Measurements from ENCODE around the gene PCDHB8. TPM values are rescaled to one million over a fixed set of nuclear protein-coding genes. Genes with fewer than 3 reads are reported as not detected.
"Not testable (repeated sequence)": the region's sequence is repeated elsewhere in the genome, so short reads cannot be mapped to it uniquely, and the experiment has no call there.

Gene PCDHB8
- total and polyA plus RNA-seq, 8 donors, result 0.58 to 1.7 TPM; not detected in 6

DNA sequence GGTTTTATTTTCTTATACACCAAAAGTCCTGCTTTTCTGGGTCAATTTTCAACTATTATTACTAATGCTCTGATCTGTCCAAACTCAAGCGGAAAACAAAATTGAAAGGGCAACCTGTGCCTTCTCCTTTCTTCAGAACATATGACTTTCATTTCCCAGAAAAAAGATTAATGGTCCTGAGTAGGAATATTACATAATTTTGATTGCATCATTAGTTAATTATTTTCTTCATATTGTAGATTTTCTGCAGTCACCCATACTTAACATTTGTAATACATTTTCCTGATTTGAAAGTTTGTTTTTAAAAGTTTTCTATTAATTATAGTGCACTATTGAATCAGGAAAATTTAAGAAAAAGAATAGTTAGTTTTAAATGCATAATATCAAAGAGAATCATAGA lies 1.7 kb upstream of the PCDHB8 start:
- TF ChIP-seq EP300 (IDR thresholded peaks at IDR 0.05) (no peak), POLR2A (IDR thresholded peaks at IDR 0.05) (no peak), POLR2AphosphoS5 (IDR thresholded peaks at IDR 0.05) (no peak), CTCF (IDR thresholded peaks at IDR 0.05) (no peak)
- no peak overlapping the region for H3K4me3 ChIP-seq
- H3K4me1 ChIP-seq, result no peaks in the 10 kb centered on the region
- H3K9me3 ChIP-seq, result peaks cover 11 to 81% (median 77%) of the 10 kb centered on the region in 4 donors
- WGBS, 5 donors, result 64 to 67% (median 65%) methylated on average over 1 of the region's 1 CpG
- intact Hi-C loops (cut with DNase I; ENCODE audit: low total_unique reads), result no loop called here
- H3K27ac ChIP-seq, result no peak overlapping the region
- peaks cover 0 to 62% (median 25%) of the 10 kb centered on the region in 3 donors for H3K27me3 ChIP-seq
- H3K36me3 ChIP-seq, result no peaks in the 10 kb centered on the region
- no peak for DNase-seq

GRCh38 chr5:141179371-141179770 lies 1.8 kb downstream of the PCDHB8 start:
- H3K4me3 ChIP-seq; DNase-seq; H3K27ac ChIP-seq; H3K36me3 ChIP-seq; H3K4me1 ChIP-seq; intact Hi-C loops (cut with DNase I; ENCODE audit: low total_unique reads): not testable (repeated sequence)
- Histone ChIP-seq H3K27me3 (peaks cover 0 to 71% (median 25%) of the 10 kb centered on the region in 3 donors), H3K9me3 (peaks cover 9 to 83% (median 77%) of the 10 kb centered on the region in 4 donors)
- 39 to 62% (median 46%) methylated on average over 26 to 34 of the region's 39 CpGs for WGBS, 5 donors

DNA sequence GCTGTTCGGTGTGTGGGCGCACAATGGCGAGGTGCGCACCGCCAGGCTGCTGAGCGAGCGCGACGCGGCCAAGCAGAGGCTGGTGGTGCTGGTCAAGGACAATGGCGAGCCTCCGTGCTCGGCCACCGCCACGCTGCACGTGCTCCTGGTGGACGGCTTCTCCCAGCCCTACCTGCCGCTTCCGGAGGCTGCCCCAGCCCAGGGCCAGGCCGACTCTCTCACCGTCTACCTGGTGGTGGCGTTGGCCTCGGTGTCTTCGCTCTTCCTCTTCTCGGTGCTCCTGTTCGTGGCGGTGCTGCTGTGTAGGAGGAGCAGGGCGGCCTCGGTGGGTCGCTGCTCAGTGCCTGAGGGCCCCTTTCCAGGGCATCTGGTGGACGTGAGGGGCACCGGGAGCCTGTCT lies 2.3 kb downstream of the PCDHB8 start:
- intact Hi-C loops (cut with DNase I; ENCODE audit: low total_unique reads); H3K4me3 ChIP-seq; H3K36me3 ChIP-seq; H3K4me1 ChIP-seq; H3K27ac ChIP-seq; DNase-seq: not testable (repeated sequence)
- peaks cover 8 to 83% (median 77%) of the 10 kb centered on the region in 4 donors for H3K9me3 ChIP-seq
- 29 to 66% (median 37%) methylated on average over 12 to 32 of the region's 32 CpGs for WGBS, 5 donors
- peaks cover 0 to 71% (median 20%) of the 10 kb centered on the region in 3 donors for H3K27me3 ChIP-seq

GRCh38 chr5:141180313-141180712 lies 2.7 kb downstream of the PCDHB8 start:
- H3K4me3 ChIP-seq, result no peak overlapping the region
- no peaks in the 10 kb centered on the region for H3K36me3 ChIP-seq
- intact Hi-C loops (cut with DNase I; ENCODE audit: low total_unique reads), result no loop called here
- H3K27me3 ChIP-seq, result peaks cover 0 to 71% (median 18%) of the 10 kb centered on the region in 3 donors
- WGBS, 5 donors, result 25 to 89% (median 44%) methylated on average over 1 of the region's 1 CpG
- no peaks in the 10 kb centered on the region for H3K4me1 ChIP-seq
- peaks cover 6 to 83% (median 74%) of the 10 kb centered on the region in 4 donors for H3K9me3 ChIP-seq
- TF ChIP-seq POLR2A (IDR thresholded peaks at IDR 0.05) (no peak), POLR2AphosphoS5 (IDR thresholded peaks at IDR 0.05) (no peak), CTCF (IDR thresholded peaks at IDR 0.05) (no peak), EP300 (IDR thresholded peaks at IDR 0.05) (no peak)
- H3K27ac ChIP-seq, result no peak overlapping the region
- no peak for DNase-seq

DNA sequence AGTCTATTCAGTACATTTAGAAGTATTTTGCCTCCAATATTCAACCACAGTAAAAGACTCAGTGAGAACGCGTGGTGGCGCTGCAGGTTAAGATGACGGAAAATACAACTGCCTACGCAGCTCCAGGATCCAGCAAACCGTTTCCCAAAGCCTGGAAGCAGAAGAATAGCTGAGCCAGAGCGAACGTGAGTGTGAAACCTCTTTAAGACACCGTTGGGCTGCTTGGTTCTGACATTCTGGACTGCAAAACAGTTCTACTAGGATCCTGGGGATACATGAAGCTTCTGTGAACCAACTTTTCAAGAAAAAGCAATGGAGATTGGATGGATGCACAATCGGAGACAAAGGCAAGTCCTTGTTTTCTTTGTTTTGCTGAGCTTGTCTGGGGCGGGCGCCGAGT lies 4.7 kb downstream of the PCDHB8 start, which contains the start of gene PCDHB16:
PCDHB16 (plus strand) TSS at position 140 of the 400 bp plus-strand sequence; CDS start at position 313, 173 bp downstream.
- DNase-seq, result peak in 1 of 2 donors; percentile 58
- no peaks in the 10 kb centered on the region for H3K4me1 ChIP-seq
- peaks cover 0 to 60% (median 12%) of the 10 kb centered on the region in 3 donors for H3K27me3 ChIP-seq
- no peak for TF ChIP-seq CTCF (IDR thresholded peaks at IDR 0.05)
- no peak for TF ChIP-seq EP300 (IDR thresholded peaks at IDR 0.05)
- no peak for TF ChIP-seq POLR2A (IDR thresholded peaks at IDR 0.05)
- TF ChIP-seq POLR2AphosphoS5 (IDR thresholded peaks at IDR 0.05), result no peak
- H3K27ac ChIP-seq, result peak within 1 kb of the TSS in 1 of 5 donors; percentile 59
- intact Hi-C loops (cut with DNase I; ENCODE audit: low total_unique reads), result no loop called here
- no peaks in the 10 kb centered on the region for H3K36me3 ChIP-seq
- WGBS, 5 donors, result 15 to 24% (median 16%) methylated on average over 13 of the region's 13 CpGs
- H3K9me3 ChIP-seq, result peaks cover 6 to 82% (median 69%) of the 10 kb centered on the region in 4 donors
- peak within 1 kb of the TSS; percentile 18 to 28 (median 23) for H3K4me3 ChIP-seq

- DNase-seq; intact Hi-C loops (cut with DNase I; ENCODE audit: low total_unique reads); H3K36me3 ChIP-seq; H3K4me1 ChIP-seq; H3K27ac ChIP-seq; H3K4me3 ChIP-seq: not testable (repeated sequence)
- H3K27me3 ChIP-seq, result peaks cover 0 to 58% (median 3%) of the 10 kb centered on the region in 3 donors
- 26 to 47% (median 37%) methylated on average over 15 to 45 of the region's 69 CpGs for WGBS, 5 donors
- peaks cover 10 to 82% (median 69%) of the 10 kb centered on the region in 4 donors for H3K9me3 ChIP-seq
Measured at GRCh38 chr5:141184117-141184855, 6.7 kb downstream of the PCDHB8 start.

Data from stomach (tissue), 9 donors.